HL-60 (cell line): ENCODE data around the gene DOCK8.

ENCODE experiments used
- POLR2AphosphoS5 ChIP-seq: IDR thresholded peaks from 2 replicates; pipeline ENCODE4 v1.6.1; 2012; ENCODE audit warnings: low read depth
- TF ChIP-seq, protein P1 (sequence below): IDR thresholded peaks from one replicate; pipeline ENCODE4 v1.5.1; 2011; ENCODE audit warnings: low read length, control low read depth, inconsistent platforms; ENCODE audit not compliant: insufficient read depth
- TF ChIP-seq, protein P2 (sequence below): IDR thresholded peaks from 2 replicates; pipeline ENCODE4 v1.6.1; 2012; ENCODE audit warnings: low read depth; ENCODE audit not compliant: insufficient replicate concordance

DNA sequence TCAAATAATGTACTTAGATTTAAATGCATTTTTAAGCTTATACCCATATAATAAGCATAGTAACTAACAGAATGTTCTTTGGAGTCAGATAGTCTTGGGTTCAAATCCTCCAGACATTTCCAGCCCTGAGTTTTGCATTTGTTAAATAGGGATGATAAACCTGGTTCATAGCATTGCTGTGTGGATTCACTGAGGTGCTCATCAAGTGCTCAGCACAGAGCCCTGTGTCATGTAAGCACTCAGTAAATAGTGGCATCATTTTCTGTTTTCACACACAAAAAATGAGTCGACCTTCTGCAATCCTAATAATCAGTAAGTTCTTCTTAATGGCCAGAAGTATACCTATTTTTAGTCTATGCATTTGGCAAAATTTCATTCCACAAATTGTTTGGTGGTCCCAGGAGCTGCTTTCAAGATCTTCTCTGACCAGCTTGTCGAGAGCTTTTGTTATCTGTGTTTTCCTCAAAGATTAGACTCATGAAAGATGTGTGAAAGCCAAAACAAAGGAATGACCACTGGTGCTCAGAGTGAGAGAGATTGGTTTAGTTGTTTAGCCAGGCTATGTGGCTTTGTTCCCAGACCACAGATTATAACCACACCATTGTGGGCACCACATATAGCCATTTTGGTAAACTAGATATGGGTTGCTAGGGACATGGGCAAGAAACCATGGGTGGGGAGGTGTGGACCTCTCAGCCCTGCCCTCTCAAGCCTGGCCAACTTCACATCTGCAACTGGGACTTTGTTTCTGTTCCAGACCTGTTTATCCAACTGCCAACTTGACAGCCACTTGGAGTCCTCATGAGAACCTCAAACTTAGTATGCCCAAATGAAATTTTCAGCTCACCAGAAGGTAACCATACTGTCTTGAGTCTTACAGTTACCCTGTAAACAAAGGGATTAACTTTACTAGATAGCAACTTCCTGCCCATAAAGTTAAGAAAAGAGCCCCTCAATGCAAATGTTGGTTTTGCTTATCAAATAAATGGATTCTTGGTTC, 45.0 kb downstream of the DOCK8 start:
- TF ChIP-seq, protein P1, sequence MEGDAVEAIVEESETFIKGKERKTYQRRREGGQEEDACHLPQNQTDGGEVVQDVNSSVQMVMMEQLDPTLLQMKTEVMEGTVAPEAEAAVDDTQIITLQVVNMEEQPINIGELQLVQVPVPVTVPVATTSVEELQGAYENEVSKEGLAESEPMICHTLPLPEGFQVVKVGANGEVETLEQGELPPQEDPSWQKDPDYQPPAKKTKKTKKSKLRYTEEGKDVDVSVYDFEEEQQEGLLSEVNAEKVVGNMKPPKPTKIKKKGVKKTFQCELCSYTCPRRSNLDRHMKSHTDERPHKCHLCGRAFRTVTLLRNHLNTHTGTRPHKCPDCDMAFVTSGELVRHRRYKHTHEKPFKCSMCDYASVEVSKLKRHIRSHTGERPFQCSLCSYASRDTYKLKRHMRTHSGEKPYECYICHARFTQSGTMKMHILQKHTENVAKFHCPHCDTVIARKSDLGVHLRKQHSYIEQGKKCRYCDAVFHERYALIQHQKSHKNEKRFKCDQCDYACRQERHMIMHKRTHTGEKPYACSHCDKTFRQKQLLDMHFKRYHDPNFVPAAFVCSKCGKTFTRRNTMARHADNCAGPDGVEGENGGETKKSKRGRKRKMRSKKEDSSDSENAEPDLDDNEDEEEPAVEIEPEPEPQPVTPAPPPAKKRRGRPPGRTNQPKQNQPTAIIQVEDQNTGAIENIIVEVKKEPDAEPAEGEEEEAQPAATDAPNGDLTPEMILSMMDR: no peak
- no peak for TF ChIP-seq POLR2AphosphoS5
- TF ChIP-seq, protein P2, sequence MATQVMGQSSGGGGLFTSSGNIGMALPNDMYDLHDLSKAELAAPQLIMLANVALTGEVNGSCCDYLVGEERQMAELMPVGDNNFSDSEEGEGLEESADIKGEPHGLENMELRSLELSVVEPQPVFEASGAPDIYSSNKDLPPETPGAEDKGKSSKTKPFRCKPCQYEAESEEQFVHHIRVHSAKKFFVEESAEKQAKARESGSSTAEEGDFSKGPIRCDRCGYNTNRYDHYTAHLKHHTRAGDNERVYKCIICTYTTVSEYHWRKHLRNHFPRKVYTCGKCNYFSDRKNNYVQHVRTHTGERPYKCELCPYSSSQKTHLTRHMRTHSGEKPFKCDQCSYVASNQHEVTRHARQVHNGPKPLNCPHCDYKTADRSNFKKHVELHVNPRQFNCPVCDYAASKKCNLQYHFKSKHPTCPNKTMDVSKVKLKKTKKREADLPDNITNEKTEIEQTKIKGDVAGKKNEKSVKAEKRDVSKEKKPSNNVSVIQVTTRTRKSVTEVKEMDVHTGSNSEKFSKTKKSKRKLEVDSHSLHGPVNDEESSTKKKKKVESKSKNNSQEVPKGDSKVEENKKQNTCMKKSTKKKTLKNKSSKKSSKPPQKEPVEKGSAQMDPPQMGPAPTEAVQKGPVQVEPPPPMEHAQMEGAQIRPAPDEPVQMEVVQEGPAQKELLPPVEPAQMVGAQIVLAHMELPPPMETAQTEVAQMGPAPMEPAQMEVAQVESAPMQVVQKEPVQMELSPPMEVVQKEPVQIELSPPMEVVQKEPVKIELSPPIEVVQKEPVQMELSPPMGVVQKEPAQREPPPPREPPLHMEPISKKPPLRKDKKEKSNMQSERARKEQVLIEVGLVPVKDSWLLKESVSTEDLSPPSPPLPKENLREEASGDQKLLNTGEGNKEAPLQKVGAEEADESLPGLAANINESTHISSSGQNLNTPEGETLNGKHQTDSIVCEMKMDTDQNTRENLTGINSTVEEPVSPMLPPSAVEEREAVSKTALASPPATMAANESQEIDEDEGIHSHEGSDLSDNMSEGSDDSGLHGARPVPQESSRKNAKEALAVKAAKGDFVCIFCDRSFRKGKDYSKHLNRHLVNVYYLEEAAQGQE: no peak
